ENCODE results near the gene PFN4.

DNA sequence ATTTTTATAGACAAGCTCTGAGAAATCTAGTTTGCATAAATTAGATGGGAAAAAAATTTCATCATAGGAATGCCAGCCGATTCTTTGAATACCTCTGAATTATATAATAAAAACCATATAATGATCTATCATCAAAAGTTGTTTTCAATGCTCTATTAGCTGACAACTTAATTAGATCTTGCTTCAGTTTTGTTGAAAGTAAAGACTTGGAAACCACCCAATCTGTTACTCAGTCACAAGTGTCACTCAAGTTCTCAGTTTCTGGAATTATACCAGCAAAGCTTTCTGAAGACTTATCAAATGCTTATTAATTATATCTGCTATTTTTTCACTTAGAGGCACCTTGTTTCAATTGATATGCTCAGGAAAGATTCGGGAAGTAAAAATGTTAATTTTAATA lies 21.1 kb downstream of the PFN4 start:
- TF ChIP-seq POLR2A (IDR thresholded peaks at IDR 0.05) = no peak
- TF ChIP-seq, protein P1, sequence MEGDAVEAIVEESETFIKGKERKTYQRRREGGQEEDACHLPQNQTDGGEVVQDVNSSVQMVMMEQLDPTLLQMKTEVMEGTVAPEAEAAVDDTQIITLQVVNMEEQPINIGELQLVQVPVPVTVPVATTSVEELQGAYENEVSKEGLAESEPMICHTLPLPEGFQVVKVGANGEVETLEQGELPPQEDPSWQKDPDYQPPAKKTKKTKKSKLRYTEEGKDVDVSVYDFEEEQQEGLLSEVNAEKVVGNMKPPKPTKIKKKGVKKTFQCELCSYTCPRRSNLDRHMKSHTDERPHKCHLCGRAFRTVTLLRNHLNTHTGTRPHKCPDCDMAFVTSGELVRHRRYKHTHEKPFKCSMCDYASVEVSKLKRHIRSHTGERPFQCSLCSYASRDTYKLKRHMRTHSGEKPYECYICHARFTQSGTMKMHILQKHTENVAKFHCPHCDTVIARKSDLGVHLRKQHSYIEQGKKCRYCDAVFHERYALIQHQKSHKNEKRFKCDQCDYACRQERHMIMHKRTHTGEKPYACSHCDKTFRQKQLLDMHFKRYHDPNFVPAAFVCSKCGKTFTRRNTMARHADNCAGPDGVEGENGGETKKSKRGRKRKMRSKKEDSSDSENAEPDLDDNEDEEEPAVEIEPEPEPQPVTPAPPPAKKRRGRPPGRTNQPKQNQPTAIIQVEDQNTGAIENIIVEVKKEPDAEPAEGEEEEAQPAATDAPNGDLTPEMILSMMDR (IDR thresholded peaks at IDR 0.05 in 4 of 5, conservative IDR thresholded peaks at IDR 0.05 in 1 of 5) = no peak
